HCT116 (cell line): ENCODE results near the gene PISD. TPM values are rescaled to one million over a fixed set of nuclear protein-coding genes. Genes with fewer than 3 reads are reported as not detected.

Experiments
- ATAC-seq: fragments of 200-7000 bp; cut with Tn5 transposase; 2 replicates; pipeline ENCODE4 v1.9.1; 2020; ENCODE audit warnings: mild to moderate bottlenecking, moderate library complexity
- BruUV-seq: library from RNA; stranded (reverse); fragments of 400-500 nt; replicated peaks from 2 replicates; lab custom pipeline; 2021; lab: Mats Ljungman, UMichigan
- CTCF ChIA-PET: fragments of 300-600 bp; sonication (Branson Sonifier 250); formaldehyde crosslinking; loops from one replicate; lab custom pipeline; 2021; ENCODE audit warnings: antibody characterized with exemption; lab: Charles Lee
- POLR2A ChIA-PET: fragments of 300-600, 350-600 bp; sonication (Branson Sonifier 250); formaldehyde crosslinking; loops from one replicate; lab custom pipeline; 2021; ENCODE audit warnings: antibody characterized with exemption; lab: Charles Lee
- RAD21 ChIA-PET, 2 experiments: fragments of 300-600 bp; sonication (Branson Sonifier 250); formaldehyde crosslinking; loops; one replicate each; lab custom pipeline; 2023; ENCODE audit warnings: low total read pairs in 2 of 2; ENCODE audit not compliant: uncharacterized antibody in 2 of 2, unreplicated experiment in 2 of 2, low non-redundant PET in 1 of 2; lab: Charles Lee
- DNase-seq: peaks from one replicate; pipeline ENCODE4 v3.0.0-alpha.2; 2010; ENCODE audit warnings: low read depth, low spot score
- H2AFZ ChIP-seq: fragments of 200-600 bp; shearing (Covaris generic), sonication (generic); 2 replicates; pipeline ENCODE4 v1.6.1; 2017; ENCODE audit warnings: low read depth, mixed run types, mixed read lengths, antibody characterized with exemption, low read length; ENCODE audit not compliant: poor library complexity, severe bottlenecking
- H3K27ac ChIP-seq: 2 replicates; pipeline ENCODE4 v1.5.1; 2012; ENCODE audit warnings: low read depth, low read length
- H3K27me3 ChIP-seq: fragments of 200-600 bp; sonication (generic); 2 replicates; pipeline ENCODE4 v1.6.1; 2016; ENCODE audit warnings: mixed run types, low read length, mixed read lengths; ENCODE audit not compliant: insufficient read depth
- H3K36me3 ChIP-seq, 2 experiments: fragments of 200-500 bp in 1 of 2; fragments of 200-600 bp in 1 of 2; sonication (Bioruptor generic) in 1 of 2; sonication (generic) in 1 of 2; 2 replicates each; pipeline versions ENCODE4 v1.5.1 to v1.6.1; 2014 to 2016; ENCODE audit warnings: low read length in 2 of 2, inconsistent platforms in 1 of 2, mixed read lengths in 1 of 2, mixed run types in 1 of 2; ENCODE audit not compliant: insufficient read depth in 2 of 2, control insufficient read depth in 1 of 2
- H3K4me1 ChIP-seq, 2 experiments: fragments of 200-600 bp in 1 of 2; sonication (generic) in 1 of 2; 2 replicates each; pipeline versions ENCODE4 v1.5.1 to v1.6.1; 2012 to 2017; ENCODE audit warnings: low read length in 2 of 2, inconsistent platforms in 1 of 2, mild to moderate bottlenecking in 1 of 2, mixed read lengths in 1 of 2, mixed run types in 1 of 2, moderate library complexity in 1 of 2; ENCODE audit not compliant: insufficient read depth in 2 of 2, control insufficient read depth in 1 of 2
- H3K4me2 ChIP-seq: fragments of 200-600 bp; sonication (generic); 2 replicates; pipeline ENCODE4 v1.6.1; 2017; ENCODE audit warnings: mixed run types, low read length, mixed read lengths
- H3K4me3 ChIP-seq, 2 experiments: fragments of 200-600 bp in 1 of 2; sonication (generic) in 1 of 2; replicated peaks in 1 of 2; 2 replicates each; pipeline ENCODE4 v1.5.1; 2011 to 2016; ENCODE audit warnings: low read length in 2 of 2, control low read depth in 1 of 2, low read depth in 1 of 2, mild to moderate bottlenecking in 1 of 2, mixed read lengths in 1 of 2, mixed run types in 1 of 2
- H3K79me2 ChIP-seq: fragments of 200-600 bp; sonication (generic); 2 replicates; pipeline ENCODE4 v1.6.1; 2017; ENCODE audit warnings: mild to moderate bottlenecking, mixed run types, low read length, moderate library complexity, mixed read lengths; ENCODE audit not compliant: insufficient read depth
- H3K9ac ChIP-seq: fragments of 200-600 bp; sonication (generic); 2 replicates; pipeline ENCODE4 v1.6.1; 2016; ENCODE audit warnings: low read length, mixed read lengths
- H3K9me2 ChIP-seq: fragments of 200-600 bp; sonication (generic), shearing (Covaris generic); 2 replicates; pipeline ENCODE4 v1.6.1; 2017; ENCODE audit warnings: mixed run types, mild to moderate bottlenecking, moderate library complexity; ENCODE audit not compliant: insufficient read depth
- H3K9me3 ChIP-seq, 2 experiments: fragments of 200-500 bp in 1 of 2; fragments of 200-600 bp in 1 of 2; sonication (Bioruptor generic) in 1 of 2; sonication (generic) in 1 of 2; 2 replicates each; pipeline ENCODE4 v1.6.1; 2014 to 2017; ENCODE audit warnings: low read length in 2 of 2, mixed read lengths in 2 of 2, inconsistent platforms in 1 of 2, low read depth in 1 of 2, mild to moderate bottlenecking in 1 of 2, mixed run types in 1 of 2, moderate library complexity in 1 of 2; ENCODE audit not compliant: control insufficient read depth in 1 of 2, insufficient read depth in 1 of 2
- H4K20me1 ChIP-seq: fragments of 200-600 bp; sonication (generic), shearing (Covaris generic); 2 replicates; pipeline ENCODE4 v1.6.1; 2017; ENCODE audit warnings: mixed run types, mild to moderate bottlenecking, moderate library complexity; ENCODE audit not compliant: insufficient read depth
- ATF3 ChIP-seq: IDR thresholded peaks from 2 replicates; pipeline ENCODE4 v1.6.1; 2012
- CTCF ChIP-seq, 3 experiments: fragments of 200-600 bp in 1 of 3; sonication (generic) in 1 of 3; IDR thresholded peaks in 2 of 3; conservative IDR thresholded peaks in 1 of 3; 2 replicates each; pipeline ENCODE4 v1.5.1; 2012 to 2017; ENCODE audit warnings: low read depth in 2 of 3, low read length in 2 of 3, antibody characterized with exemption in 1 of 3, borderline replicate concordance in 1 of 3, control low read depth in 1 of 3, mild to moderate bottlenecking in 1 of 3, mixed read lengths in 1 of 3, mixed run types in 1 of 3, moderate library complexity in 1 of 3; ENCODE audit not compliant: insufficient read depth in 1 of 3
- ELF1 ChIP-seq: IDR thresholded peaks from 2 replicates; pipeline ENCODE4 v1.6.1; 2012; ENCODE audit warnings: low read depth, borderline replicate concordance
- EZH2 ChIP-seq: fragments of 200-600 bp; sonication (generic); IDR thresholded peaks from 2 replicates; pipeline ENCODE4 v1.6.1; 2017; ENCODE audit warnings: antibody characterized with exemption, mixed run types
- FOSL1 ChIP-seq: IDR thresholded peaks from 2 replicates; pipeline ENCODE4 v1.6.1; 2012; ENCODE audit warnings: low read depth
- MAX ChIP-seq: IDR thresholded peaks from 2 replicates; pipeline ENCODE4 v1.6.1; 2012
- POLR2A ChIP-seq: IDR thresholded peaks from 2 replicates; pipeline ENCODE4 v1.7.0; 2011; ENCODE audit warnings: borderline replicate concordance; ENCODE audit not compliant: insufficient read depth, insufficient read length; ENCODE audit errors: extremely low read depth
- SIN3A ChIP-seq: IDR thresholded peaks from 2 replicates; pipeline ENCODE4 v1.6.1; 2012; ENCODE audit warnings: low read depth
- SRF ChIP-seq: IDR thresholded peaks from 2 replicates; pipeline ENCODE4 v1.6.1; 2012; ENCODE audit warnings: low read depth
- intact Hi-C: fragments of 100-400 bp; cut with micrococcal nuclease; formaldehyde crosslinking; loops from 2 replicates; pipeline ENCODE4 v1.10.0; 2022
- total RNA-seq: library from RNA; stranded (reverse); gene quantifications from one replicate; pipeline ENCODE4 v1.2.1, GENCODE V29; 2021; ENCODE audit not compliant: unreplicated experiment

PISD gene
- total RNA-seq, 1 experiment from 2014 or later = 47.1 TPM

GRCh38 chr22:31572939-31573338 lies 89.1 kb downstream of the PISD start:
- no peaks in the 10 kb centered on the region for H3K4me1 ChIP-seq
- no peaks in the 10 kb centered on the region for H3K79me2 ChIP-seq
- ChIA-PET CTCF (interaction anchor here (0.8 kb wide), 1 partner anchor 12 kb away, joined by 3 read pairs; no protein-coding TSS in a partner anchor), RAD21 (no interaction called here), POLR2A (no interaction called here)
- H3K36me3 ChIP-seq = peaks cover 5 to 7% of the 10 kb centered on the region in 2 experiments
- no peak overlapping the region for H3K27ac ChIP-seq
- TF ChIP-seq ATF3 (no peak), CTCF (IDR thresholded peaks at IDR 0.05 in 2 of 3, conservative IDR thresholded peaks at IDR 0.05 in 1 of 3; ENCODE audit: borderline replicate concordance in 1 of 3, insufficient read depth in 1 of 3, low read depth in 2 of 3, low read length in 2 of 3) (no peak), POLR2A (no peak), EZH2 (no peak), ELF1 (no peak)
- H3K9me3 ChIP-seq = no peaks in the 10 kb centered on the region
- no peak overlapping the region for H3K4me3 ChIP-seq
- no peak overlapping the region for H2AFZ ChIP-seq
- H3K9me2 ChIP-seq = no peaks in the 10 kb centered on the region
- intact Hi-C loops = no loop called here
- no peaks in the 10 kb centered on the region for H3K27me3 ChIP-seq
- DNase-seq (no peak), ATAC-seq (no peak)
- H4K20me1 ChIP-seq = no peaks in the 10 kb centered on the region
- H3K9ac ChIP-seq = no peak overlapping the region
- H3K4me2 ChIP-seq = no peak overlapping the region
- no TSS peak for BruUV-seq

GRCh38 chr22:31569126-31569525 lies 92.9 kb downstream of the PISD start:
- ChIA-PET CTCF (no interaction called here), RAD21 (no interaction called here), POLR2A (no interaction called here)
- Histone ChIP-seq H3K9me3 (no peaks in the 10 kb centered on the region), H3K9ac (no peak overlapping the region), H4K20me1 (no peaks in the 10 kb centered on the region), H2AFZ (no peak overlapping the region), H3K4me1 (no peaks in the 10 kb centered on the region), H3K4me3 (no peak overlapping the region), H3K79me2 (no peaks in the 10 kb centered on the region), H3K27ac (no peak overlapping the region), H3K4me2 (no peak overlapping the region), H3K9me2 (no peaks in the 10 kb centered on the region), H3K27me3 (no peaks in the 10 kb centered on the region), H3K36me3 (peaks cover 2 to 4% of the 10 kb centered on the region in 2 experiments)
- TF ChIP-seq SRF = no peak
- no peak for TF ChIP-seq CTCF (IDR thresholded peaks at IDR 0.05 in 2 of 3, conservative IDR thresholded peaks at IDR 0.05 in 1 of 3; ENCODE audit: borderline replicate concordance in 1 of 3, insufficient read depth in 1 of 3, low read depth in 2 of 3, low read length in 2 of 3)
- TF ChIP-seq MAX = no peak
- no peak for TF ChIP-seq FOSL1
- TF ChIP-seq SIN3A = no peak
- no TSS peak for BruUV-seq
- DNase-seq = no peak
- ATAC-seq = no peak
- intact Hi-C loops = no loop called here
